GM19099 (cell line): ENCODE data around the gene TMEM120A.

ENCODE experiments used
- POLR2A ChIP-seq: IDR thresholded peaks from 3 replicates; pipeline ENCODE4 v1.6.1; 2011; ENCODE audit warnings: low read depth; ENCODE audit not compliant: insufficient read length; ENCODE audit errors: extremely low read depth

The TMEM120A gene

GRCh38 chr7:75971309-75971960 lies 23.0 kb downstream of the TMEM120A start:
- no peak for TF ChIP-seq POLR2A

GRCh38 chr7:75969704-75970498 lies 24.5 kb downstream of the TMEM120A start:
- TF ChIP-seq POLR2A, result no peak

GRCh38 chr7:75969182-75969581 lies 25.2 kb downstream of the TMEM120A start:
- TF ChIP-seq POLR2A, result no peak

- TF ChIP-seq POLR2A, result no peak
Measured at GRCh38 chr7:75968561-75969001, 25.8 kb downstream of the TMEM120A start.

GRCh38 chr7:75968012-75968411 lies 26.4 kb downstream of the TMEM120A start:
- TF ChIP-seq POLR2A, result no peak

- no peak for TF ChIP-seq POLR2A
Measured at GRCh38 chr7:75967487-75967997, 26.9 kb downstream of the TMEM120A start.

- TF ChIP-seq POLR2A, result no peak
Measured at GRCh38 chr7:75967055-75967454, 27.3 kb downstream of the TMEM120A start.

- no peak for TF ChIP-seq POLR2A
Measured at GRCh38 chr7:75966190-75966961, 28.0 kb downstream of the TMEM120A start.

- no peak for TF ChIP-seq POLR2A
Measured at GRCh38 chr7:75965617-75966016, 28.8 kb downstream of the TMEM120A start.

- TF ChIP-seq POLR2A, result no peak
Measured at GRCh38 chr7:75963381-75963995, 30.9 kb downstream of the TMEM120A start.

- TF ChIP-seq POLR2A, result no peak
Measured at GRCh38 chr7:75962607-75963380, 31.6 kb downstream of the TMEM120A start.

- no peak for TF ChIP-seq POLR2A
Measured at GRCh38 chr7:75961218-75961617, 33.2 kb downstream of the TMEM120A start.

GRCh38 chr7:75960372-75960771 lies 34.0 kb downstream of the TMEM120A start:
- TF ChIP-seq POLR2A, result no peak
